Activated CD4-positive, alpha-beta T cell treated with anti-CD3 and anti-CD28 coated beads, Interleukin-2, amount 50 U/mL, for 48 hours (primary cell): ENCODE measurements around the gene IFNA13.
"Not testable (repeated sequence)": the region's sequence is repeated elsewhere in the genome, so short reads cannot be mapped to it uniquely, and the experiment has no call there.

Experiments used
- DNase-seq, 2 experiments: peaks; one replicate each; pipeline ENCODE4 v3.0.0-alpha.2; 2020

Gene IFNA13

GRCh38 chr9:21367957-21368356 is at the start of gene IFNA13:
IFNA13 (minus strand) TSS chr9:21368057; CDS start chr9:21368010, 47 bp downstream.
- no peak for DNase-seq

GRCh38 chr9:21415493-21416267 is 47.8 kb upstream of the IFNA13 start:
- no peak for DNase-seq

- DNase-seq = no peak
These were observed 46.5 kb upstream of the IFNA13 start for GRCh38 chr9:21414220-21414940.

DNA sequence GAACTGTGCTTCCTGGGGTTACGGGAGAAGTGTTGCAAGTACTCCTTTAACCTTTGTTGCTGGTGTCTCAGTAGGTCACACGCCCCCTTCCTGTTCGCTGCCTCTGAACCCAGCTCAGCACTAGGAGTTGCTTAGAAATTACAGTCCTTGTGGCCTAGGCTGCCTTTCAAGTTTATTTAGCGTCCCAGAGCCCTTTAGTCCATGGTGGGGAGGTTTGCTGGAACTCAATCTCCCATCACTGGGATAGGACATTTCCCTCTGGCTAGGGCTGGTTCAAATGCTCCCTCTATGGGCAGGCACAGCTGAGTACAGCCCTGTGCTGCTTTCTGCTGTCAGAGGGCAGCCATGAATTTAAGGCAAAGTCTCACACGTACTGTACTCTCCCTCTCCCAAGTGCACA is 45.8 kb upstream of the IFNA13 start:
- DNase-seq = no peak

- DNase-seq = no peak
These were observed 45.3 kb upstream of the IFNA13 start for GRCh38 chr9:21413151-21413550.

- no peak for DNase-seq
These were observed 44.2 kb upstream of the IFNA13 start for GRCh38 chr9:21412107-21412506.

GRCh38 chr9:21408817-21409216 is 41.0 kb upstream of the IFNA13 start, which contains the start of gene IFNA8:
IFNA8 (plus strand) TSS chr9:21409117; CDS start chr9:21409177, 60 bp downstream.
- no peak for DNase-seq

DNA sequence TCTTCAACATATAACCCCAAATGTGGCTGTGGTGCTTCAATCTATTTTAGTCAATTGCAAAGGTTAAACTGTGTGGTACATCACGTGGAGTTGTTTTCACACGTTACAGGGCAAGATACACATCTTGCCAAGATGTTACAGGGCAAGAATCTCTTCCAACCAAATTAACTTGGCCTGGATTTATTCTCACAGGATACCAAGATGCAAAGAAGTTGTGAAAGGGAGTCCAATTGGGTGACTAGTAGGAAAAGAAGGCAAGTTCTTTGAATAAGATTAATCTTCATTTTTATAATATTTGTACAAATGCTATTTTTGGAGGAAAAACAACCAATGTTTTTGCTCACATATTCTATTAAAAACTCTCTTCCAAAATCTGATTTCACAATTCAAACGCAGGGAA is 36.3 kb upstream of the IFNA13 start:
- DNase-seq = no peak

- DNase-seq = no peak
These were observed 34.8 kb upstream of the IFNA13 start for GRCh38 chr9:21402386-21403251.

- no peak for DNase-seq
These were observed 32.1 kb upstream of the IFNA13 start for GRCh38 chr9:21399956-21400355.

DNA sequence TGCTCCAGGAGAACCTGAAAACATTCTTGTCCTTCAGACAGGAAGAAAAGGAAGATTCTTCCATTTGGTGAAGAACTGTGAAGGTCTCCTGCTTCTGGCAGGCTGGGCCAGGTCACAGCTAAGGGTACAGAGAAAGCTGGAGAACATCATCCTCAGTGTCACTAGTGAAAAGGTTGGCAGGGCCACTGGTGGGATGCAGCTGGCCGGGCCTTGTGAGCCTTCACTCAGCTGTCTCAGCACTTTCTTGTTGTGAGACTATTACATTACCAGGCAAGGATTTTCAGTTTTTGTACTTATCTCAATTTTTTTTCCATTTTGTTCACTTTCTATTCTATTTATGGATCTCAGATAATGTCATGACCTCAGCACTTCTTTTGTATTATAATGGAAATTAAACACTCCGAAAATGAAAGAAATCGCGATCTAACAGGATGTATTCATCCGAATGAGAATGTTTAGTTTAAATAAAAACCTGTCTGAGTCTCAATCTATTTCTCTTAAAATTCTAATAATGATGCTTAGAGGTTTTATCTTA is 31.2 kb upstream of the IFNA13 start:
- no peak for DNase-seq

DNA sequence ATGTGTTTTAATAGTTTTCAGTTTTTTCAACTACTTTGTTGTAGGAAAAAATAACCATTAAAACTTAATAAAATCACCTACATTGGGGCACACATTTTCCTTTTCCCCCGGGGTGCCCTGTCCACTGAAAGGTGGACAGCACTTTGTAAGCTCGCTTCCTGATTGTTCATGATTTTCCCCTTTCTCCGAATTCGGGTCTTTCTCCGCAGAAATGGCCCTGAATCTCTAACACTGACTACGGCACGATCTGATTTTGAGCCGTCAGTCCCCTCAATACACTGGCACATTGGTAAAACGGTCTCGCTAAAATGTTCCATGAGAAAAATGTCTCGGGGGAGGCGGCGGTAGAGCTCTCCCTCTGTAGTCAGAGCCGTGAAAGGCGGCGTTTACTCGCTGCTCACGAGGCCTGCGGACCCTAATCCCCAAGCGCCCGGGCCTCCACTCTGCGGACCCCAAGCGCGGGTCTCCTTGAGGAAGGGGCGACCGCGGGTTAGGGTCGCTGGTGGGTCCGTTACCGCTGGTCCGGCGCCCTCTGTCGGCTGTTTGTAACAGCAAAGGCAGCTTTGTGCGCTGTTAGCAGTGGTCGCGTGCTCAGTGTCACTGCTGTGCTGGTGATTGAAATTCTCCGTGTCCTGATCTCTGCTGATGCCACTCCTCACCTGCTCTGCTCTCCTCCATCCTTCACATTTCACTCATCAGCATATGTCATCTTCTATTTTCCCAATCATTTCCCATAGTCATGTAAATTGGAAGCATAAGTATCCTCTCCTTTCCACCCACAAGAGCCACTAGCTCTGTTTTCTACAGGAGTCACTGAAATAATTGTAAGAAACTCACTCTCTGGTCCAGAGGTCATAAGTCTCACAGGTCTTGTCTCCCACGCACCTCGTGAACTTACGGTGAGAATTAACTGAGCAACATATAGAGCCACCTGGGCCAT is 28.2 kb upstream of the IFNA13 start:
- DNase-seq = peak; percentile 64 to 71

DNA sequence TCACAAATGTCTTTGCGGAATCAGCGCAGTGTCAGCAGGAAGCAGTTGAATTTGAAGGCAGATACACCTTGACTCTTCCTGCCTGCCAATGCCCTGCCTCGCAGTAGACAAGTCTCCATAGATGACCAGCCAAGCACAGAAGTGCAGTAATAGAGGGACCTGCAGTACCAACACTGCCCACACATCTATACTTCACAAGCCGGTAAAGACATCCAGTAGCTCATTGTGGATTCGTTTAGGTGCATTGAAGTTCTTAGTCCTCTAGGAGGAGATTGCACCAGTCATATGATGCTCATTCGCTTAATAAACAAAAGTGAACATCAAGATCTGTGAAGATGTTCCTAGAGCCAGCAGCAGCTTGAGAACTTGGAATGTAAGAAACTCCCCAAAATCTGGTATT is 24.4 kb upstream of the IFNA13 start:
- no peak for DNase-seq

DNA sequence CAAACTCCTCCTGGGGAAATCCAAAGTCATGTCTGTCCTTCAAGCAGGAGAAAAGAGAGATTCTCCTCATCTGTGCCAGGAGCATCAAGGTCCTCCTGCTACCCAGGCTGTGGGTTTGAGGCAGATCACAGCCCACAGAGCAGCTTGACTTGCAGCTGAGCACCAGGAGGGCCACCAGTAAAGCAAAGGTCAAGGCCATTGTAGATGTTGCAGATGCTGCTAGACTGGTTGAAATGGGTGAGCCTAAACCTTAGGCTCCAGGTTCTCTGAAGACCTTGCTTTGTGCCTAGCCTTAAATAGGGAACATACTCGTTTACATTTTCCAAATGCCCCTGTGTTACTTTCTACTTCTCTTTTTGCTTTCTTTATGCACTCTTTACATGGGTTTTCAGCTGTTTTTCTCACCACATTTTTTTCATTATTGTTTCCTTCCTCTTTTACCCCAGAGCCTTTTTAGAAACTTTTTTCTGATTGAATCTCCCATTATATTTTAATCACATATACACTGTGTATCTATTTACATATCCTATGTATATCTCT is 17.3 kb upstream of the IFNA13 start, which contains the start of gene IFNA2:
Gene IFNA2 (minus strand): TSS at position 268 of the 540 bp plus-strand sequence. CDS start 69 bp downstream, at position 199.
- DNase-seq = no peak

GRCh38 chr9:21383627-21384026 is 15.8 kb upstream of the IFNA13 start:
- no peak for DNase-seq

GRCh38 chr9:21381448-21382339 is 13.8 kb upstream of the IFNA13 start:
- DNase-seq = no peak

DNA sequence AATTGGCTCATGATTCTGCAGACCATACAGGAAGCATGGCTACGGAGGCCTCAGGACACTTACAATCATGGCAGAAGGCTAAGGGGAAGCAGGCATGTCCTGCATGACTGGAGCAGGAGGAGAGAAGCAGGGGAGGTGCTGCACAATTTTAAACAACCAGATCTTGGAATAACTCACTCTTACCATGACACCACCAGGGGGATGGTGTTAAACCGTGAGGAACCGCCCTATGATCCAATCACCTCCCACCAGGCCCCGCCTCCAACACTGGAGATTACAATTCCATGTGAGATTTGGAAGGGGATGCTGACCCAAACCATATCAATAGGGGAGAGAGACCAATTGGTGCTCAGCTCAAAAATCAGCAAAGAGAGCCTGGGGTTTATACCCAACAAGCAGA is 3.6 kb upstream of the IFNA13 start:
- not testable (repeated sequence) for DNase-seq

DNA sequence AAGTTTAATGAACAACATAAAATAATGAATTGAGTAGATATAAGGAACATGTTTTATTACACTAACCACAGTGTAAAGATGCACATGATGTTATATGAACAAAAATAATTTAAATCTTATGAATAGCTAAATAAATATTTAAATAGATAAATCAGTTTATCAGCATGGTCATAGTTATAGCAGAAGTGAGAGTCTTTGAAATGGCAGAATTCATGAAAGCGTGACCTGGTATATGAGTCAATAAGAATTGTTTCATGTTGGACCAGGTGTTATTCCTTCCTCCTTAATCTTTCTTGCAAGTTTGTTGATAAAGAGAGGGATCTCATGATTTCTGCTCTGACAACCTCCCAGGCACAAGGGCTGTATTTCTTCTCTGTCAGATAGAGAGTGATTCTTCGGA is 688 bp downstream of the IFNA13 start:
- DNase-seq = not testable (repeated sequence)

DNA sequence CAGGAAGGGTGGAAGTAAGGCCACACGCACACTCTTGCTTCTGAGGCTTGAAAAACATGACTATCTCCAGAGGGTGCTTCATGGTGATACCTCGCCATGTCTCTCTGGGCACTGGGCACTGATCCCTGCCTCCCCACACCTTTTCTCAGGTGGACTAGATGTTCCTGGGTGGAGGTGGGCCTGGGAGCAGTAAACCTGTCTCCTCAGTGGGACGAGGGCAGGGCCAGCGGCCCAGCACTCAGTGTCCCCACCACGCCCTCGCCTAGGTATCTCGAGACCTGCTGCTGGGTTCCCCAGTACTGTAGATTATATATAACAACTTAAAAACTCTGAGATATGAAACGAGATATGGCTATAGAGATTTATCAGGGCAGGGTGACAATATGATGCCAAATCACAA is 5.6 kb downstream of the IFNA13 start:
- no peak for DNase-seq
